GM21367 (cell line): ENCODE measurements around the gene MUC4.

Experiments used
- ATAC-seq: cut with Tn5 transposase; IDR thresholded peaks from one replicate; pipeline ENCODE4 v1.9.1; 2021; ENCODE audit not compliant: unreplicated experiment

The MUC4 gene

DNA sequence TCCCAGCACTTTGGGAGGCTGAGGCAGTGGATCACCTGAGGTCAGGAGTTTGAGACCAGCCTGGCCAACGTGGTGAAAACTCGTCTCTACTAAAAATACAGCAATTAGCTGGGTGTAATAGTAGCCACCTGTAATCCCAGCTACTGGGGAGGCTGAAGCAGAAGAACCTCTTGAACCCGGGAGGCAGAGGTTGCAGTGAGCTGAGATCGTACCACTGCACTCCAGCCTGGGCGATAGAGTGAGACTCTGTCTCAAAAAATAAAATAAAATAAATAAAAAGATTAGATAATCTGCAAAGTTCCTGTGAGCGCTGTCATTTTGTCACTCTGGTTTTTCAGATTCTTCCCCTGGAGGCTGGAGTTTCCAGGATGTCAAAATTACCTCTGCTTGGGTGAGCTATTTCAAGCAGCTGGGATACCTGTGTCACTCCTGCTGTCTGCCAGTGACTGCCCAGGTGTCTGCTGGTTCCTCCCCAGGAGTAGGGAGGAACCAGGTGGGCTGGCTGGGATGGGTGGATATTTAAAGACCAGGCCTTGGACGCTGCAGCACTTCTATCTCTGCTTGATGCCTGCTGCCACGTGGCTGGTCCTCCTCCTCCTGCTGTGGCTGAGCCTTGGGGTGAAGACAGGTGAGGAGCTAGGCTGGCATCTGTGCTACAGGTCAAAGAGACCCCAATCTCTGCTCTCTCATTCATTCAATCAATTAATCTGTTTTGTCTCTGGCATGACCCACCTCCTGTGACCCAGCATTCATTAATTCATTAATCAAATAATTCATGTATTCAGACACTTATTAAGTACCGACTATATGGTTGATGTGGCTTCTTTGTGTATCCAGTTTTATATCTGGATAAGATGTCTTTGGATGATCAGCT, 110.5 kb downstream of the MUC4 start:
- ATAC-seq, result no peak

DNA sequence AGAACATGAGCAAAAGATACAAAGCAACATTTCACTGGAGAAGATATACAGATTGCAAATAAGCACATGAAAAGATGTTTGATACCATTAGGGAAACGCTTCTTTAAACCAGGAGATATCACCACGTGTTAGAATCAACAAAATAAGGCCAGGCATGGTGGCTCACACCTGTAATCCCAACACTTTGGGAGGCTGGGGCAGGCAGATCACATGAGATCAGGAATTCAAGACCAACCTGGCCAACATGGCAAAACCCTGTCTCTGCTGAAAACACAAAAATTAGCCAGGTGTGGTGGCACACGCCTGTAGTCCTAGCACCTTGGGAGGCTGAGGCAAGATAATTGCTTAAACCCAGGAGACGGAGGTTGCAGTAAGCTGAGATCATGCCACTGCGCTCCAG, 111.4 kb downstream of the MUC4 start:
- ATAC-seq, result no peak

DNA sequence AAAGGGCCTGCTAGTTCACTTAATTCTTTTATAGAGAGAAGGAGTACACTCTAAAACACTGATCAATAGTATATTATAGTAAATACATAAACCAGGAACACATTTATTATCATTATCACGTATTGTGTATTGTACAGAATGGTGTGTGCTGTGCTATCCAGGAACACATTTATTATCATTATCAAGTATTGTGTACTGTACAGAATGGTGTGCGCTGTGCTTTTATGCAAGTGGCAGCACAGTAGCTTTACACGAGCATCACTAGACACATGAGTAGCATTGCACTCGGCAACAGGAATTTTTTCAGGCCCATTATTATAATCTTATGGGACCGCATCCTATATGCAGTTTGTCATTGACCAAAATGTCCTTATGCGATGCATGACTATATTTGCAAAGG, 111.9 kb downstream of the MUC4 start:
- ATAC-seq, result no peak

DNA sequence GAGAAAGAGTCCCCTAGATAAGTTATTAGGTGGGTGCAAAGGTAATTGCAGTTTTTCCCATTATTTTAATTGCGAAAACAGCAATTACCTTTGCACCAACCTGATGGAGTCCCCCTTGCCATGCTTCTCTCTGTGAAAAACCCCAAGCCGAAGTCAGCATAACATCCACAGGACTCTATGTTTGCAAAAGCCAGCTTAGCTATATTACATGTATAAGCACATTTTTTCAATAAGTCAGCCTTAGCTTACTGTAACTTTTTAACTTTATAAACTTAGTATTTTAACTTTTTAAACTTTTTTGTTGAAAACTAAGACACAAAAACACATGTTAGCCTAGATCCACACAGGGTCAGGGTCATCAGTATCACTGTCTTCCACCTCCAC, 112.3 kb downstream of the MUC4 start:
- ATAC-seq, result no peak

DNA sequence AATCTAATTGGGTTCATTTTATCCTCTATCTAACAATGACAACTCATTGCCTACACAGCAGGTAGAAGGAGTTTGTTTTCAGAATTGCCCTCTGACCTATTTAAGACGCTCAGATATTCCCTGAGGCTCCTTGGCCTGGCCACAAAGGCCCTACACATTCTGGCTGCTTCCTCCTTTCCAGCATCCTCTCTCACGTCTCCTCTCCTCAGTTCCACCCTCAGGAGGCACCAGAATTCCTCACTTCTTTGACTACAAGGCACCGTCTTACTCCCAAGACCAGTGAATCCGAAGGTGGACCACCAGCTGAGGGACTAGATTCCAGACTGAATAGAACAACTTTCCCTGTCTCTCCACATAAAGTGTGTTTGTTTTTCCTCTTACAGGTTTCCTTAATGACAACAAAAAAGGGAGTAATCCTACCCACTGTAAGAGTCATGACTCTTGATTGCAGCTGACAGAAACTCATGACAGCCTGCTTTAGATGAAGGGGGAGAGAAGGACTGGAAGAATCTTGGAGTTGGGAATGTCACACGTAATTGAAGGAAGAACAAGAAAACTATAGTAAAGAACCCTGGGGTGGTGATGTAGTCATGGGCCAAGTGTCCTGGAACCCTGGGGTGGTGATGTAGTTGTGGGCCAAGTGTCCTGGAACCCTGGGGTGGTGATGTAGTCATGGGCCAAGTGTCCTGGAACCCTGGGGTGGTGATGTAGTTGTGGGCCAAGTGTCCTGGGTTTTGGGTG, 112.9 kb downstream of the MUC4 start:
- no peak for ATAC-seq

DNA sequence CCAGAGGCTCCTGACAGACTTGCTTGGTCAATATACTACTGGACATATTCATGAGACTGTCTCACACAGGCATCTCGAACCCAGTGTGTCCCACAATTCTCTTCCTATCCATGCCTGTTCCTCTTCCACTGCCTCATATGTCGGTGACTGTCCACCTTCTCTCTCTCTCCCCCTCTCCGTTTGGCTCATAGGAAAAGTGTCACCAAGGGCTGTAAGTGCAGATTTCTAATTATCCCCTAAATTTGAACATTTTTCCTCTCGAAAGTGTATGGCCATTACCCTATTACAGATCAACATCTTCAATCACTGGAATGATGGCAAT, 113.4 kb downstream of the MUC4 start:
- ATAC-seq, result no peak

DNA sequence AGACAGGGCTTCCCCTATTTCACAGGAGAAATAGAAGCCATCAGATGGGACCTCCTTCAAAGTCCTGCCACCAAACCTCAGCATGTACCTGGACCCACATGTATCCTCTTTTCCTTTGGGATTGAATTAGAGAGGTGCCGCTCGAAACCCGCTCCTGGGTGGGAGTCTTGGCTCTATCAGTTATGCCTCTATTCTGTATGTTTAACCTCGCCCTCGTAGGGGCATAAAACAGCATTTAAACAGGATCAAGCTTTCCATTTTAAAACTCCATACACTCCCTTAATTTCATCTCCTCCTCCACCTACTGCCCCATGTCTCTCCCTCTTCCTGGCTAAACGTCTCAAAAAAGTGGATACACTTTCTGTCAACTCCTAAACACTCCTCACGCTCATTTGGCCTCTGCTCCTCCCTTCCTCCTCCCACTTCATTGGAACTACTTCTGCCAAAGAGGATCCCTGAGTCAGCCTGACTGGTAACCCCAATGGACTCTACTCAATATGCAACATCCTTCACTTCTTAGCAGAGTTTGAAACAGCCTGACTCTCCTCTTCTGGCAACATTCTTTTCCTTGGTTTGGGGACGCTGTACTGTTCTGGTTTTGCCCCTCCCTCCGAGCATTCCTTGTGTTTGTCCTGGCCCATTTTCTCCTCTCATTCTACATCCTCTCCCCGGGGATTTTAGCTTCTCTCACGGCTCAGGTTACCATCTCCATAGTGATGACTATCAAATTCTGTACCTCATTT, 114.0 kb downstream of the MUC4 start:
- ATAC-seq, result no peak
